ENCODE measurements around the gene MAGEF1.

The MAGEF1 gene

DNA sequence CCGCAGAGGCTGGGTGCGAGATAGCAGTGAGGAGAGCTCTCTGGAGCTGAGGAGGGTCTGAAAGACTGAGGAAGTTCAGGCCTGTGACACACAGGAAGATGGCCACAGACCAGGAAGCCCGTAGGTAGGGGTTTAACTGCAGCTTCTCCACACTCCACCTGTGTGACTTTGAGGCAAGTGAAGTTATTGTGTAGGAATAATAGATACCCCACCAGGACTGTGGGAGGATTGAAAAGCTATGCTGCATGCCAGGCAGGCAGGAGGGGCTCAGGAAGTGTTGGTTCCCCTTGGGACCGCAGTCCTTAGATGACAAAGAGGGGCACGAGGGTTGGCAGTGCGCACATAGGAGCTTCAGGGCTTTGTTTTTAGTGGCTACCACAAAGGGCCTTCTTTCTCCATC lies 50.9 kb downstream of the MAGEF1 start:
- no peak for DNase-seq (ENCODE audit: low read depth in 1 of 2, low spot score in 1 of 2)
- in situ Hi-C loops (cut with HindIII; ENCODE audit: low pct_unique_long_range_greater_than_20kb, low sequenced_read_pairs): no loop called here
- no peak for TF ChIP-seq JUND (IDR thresholded peaks at IDR 0.05; ENCODE audit: low read depth)
